Adipose tissue (tissue), 3 donors: ENCODE data around the gene GPATCH3. TPM values are rescaled to one million over a fixed set of nuclear protein-coding genes. Genes with fewer than 3 reads are reported as not detected.

ENCODE experiments used
- H3K27ac ChIP-seq: one replicate; pipeline ENCODE4 v1.5.1; 2013; ENCODE audit warnings: low read depth, low read length
- WGBS, 3 donors: extraction: QIAGEN DNeasy Blood & Tissue Kit; methylation state at CpG; one replicate each; pipeline ENCODE4 v1.1.7; 2013; 5-methylcytosine and 5-hydroxymethylcytosine counted together
- polyA plus RNA-seq, 3 donors: library from polyadenylated mRNA; stranded (reverse); fragments of 200-250 nt; gene quantifications; one replicate each; pipeline ENCODE4 v1.2.3, GENCODE V29; 2013
- donor health status: healthy with polysubstance abuse.
- donor health status: Bipolar disorder and iron deficiency.
- donor health status: healthy.

GPATCH3 gene
- polyA plus RNA-seq, 3 donors: 6.3 to 16.5 (median 9.4) TPM

GRCh38 chr1:26915204-26915842 is 15.1 kb upstream of the GPATCH3 start:
- no peak overlapping the region for H3K27ac ChIP-seq
- 25 to 74% (median 67%) methylated on average over 5 of the region's 5 CpGs for WGBS, 3 donors

DNA sequence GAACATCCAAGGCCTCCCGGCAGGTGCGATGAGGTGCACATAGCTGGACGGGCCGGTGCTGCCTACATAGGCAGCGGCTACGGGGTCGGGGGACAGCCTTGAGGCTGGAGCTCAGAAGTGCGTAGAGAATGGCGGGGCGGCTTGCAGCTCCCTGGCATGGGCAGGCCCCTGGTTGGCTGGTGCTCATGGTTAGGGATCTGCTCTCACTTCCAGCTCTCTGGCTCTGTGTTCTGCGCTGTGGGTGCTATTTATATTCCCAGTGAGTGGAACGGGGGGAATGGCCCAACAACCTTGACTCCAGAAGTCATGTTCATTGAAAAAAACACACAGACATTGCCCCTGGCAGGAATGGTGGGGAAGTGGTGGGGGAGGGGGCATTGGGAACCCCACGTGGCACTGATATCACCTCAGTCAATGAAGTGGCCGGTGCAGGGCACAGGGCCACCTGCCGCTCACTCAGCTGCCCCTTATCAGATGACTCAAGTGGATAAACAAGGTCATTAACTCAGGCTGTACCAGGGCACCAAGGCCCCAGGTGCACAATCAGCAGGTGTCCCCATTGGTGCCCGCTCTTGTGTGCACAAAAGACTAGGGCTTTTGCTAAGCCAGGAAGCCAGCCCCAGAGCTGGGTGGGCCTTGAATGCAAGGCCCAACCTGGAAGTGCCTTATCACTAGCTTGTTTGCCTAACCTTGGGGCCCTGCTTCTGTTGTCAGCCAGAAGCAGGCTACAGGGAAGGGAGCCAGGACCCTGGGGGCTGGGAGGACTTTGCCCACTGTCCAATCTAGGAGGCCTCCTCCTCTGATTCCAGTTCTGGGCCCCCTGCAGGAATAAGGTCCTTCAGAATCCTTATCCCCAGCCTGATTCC is 13.7 kb upstream of the GPATCH3 start, which contains the start of gene NR0B2:
Gene NR0B2, minus strand, starts transcription at position 222 of the 866 bp plus-strand sequence. Its CDS starts 35 bp downstream, at position 187.
- no peak within 1 kb of the TSS for H3K27ac ChIP-seq
- WGBS, 3 donors: 27 to 87% (median 82%) methylated on average over 16 of the region's 16 CpGs

- 13 to 74% (median 67%) methylated on average over 5 of the region's 5 CpGs for WGBS, 3 donors
- no peak overlapping the region for H3K27ac ChIP-seq
These were observed 13.1 kb upstream of the GPATCH3 start for GRCh38 chr1:26913389-26913753.

DNA sequence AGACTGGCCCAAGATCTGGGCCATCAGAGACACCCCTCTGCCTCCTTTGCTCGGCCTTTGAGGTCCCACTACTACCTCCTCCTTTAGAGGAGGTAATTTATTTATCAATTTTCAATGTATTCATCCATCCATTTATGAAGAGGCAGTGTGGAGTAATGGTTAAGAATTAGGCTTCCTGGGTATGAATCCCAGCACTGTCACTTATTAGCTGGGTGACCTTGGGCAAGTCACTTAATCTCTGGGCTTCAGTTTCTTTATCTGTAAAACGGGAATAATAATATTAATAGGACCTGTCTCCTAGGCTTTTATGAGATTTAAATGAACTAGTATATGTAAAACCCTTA is 11.9 kb upstream of the GPATCH3 start:
- 43 to 65% (median 45%) methylated on average over 2 of the region's 2 CpGs for WGBS, 3 donors
- no peak overlapping the region for H3K27ac ChIP-seq

DNA sequence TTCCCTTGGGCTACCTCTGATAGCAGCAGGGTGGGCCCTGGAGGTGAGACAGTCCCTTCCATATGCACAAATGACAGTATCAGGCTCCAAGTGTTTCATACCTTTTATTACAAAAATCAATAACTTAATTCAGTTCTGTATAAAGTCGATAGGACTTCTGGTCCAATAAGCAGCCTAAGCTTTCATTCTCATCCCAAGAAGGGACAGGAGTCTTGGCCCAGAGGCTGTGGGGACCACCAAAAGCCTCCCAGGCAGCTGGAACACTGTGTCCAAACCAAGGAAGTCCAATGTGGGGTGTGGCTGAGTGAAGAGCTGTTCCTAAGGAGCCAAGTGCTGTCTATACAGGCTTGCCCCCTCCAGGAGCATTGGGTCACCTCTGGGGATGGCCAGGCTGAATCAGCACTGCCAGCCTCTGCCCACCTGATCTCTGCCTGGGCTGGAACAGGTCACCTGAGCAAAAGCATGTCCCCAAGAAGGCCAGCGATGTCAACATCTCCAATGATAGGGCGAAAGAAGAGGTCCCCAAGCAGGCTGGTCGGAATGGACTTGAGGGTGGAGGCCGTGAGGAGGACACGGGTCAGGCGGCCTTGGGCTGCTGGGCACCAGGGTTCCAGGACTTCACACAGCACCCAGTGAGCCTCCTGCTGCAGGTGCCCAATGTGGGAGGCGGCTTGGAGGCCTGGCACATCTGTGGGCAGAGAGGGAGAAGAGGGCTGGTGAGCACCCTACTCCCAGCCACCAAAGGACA is 11.3 kb upstream of the GPATCH3 start:
- no peak overlapping the region for H3K27ac ChIP-seq
- WGBS, 3 donors: 39 to 92% (median 81%) methylated on average over 8 of the region's 8 CpGs

- H3K27ac ChIP-seq: no peak overlapping the region
- 47 to 78% (median 68%) methylated on average over 4 of the region's 4 CpGs for WGBS, 3 donors
These were observed 10.3 kb upstream of the GPATCH3 start for GRCh38 chr1:26910343-26911160.

- no peak overlapping the region for H3K27ac ChIP-seq
- WGBS, 3 donors: 56 to 90% (median 80%) methylated on average over 3 of the region's 3 CpGs
These were observed 9.7 kb upstream of the GPATCH3 start for GRCh38 chr1:26909951-26910342.

DNA sequence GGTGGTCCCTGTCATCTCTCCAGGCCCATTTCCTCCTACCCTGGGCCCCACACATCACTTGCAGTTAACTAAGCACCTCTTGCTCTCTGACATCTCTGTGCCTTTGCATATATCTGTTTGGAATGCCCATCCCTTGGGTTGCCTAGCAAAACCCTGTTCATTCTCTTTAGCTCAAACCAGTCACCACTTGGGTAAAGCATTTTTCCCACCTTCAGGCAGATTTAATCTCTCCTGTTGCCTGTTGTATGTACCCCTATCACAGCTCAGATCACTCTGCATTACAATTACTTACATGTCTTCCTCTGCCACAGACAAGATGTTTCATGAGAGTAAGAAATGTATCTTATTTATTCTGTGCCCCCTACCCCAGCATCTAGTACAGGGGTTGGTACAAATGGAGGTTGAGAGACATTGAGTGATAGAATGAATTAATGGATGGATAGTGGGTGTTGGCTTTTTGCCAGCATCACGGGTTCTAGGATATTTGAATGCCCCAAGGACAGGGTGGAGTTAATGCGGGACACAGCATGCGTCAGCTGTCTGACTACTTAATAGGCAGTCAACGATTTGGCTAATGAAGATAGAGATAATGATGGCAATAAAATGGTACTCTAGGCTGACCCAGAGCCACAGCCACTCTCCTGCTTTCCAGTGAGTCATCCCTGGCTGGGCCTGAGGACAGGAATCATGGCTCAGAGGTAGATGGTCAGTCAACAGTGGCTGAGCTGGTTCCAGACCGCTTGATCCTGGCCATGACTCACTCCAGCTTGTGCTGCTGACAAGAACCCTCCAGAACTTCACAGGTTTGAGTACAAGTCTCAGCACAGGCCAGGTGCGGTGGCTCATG is 7.0 kb upstream of the GPATCH3 start:
- 42 to 72% (median 58%) methylated on average over 6 of the region's 6 CpGs for WGBS, 3 donors

DNA sequence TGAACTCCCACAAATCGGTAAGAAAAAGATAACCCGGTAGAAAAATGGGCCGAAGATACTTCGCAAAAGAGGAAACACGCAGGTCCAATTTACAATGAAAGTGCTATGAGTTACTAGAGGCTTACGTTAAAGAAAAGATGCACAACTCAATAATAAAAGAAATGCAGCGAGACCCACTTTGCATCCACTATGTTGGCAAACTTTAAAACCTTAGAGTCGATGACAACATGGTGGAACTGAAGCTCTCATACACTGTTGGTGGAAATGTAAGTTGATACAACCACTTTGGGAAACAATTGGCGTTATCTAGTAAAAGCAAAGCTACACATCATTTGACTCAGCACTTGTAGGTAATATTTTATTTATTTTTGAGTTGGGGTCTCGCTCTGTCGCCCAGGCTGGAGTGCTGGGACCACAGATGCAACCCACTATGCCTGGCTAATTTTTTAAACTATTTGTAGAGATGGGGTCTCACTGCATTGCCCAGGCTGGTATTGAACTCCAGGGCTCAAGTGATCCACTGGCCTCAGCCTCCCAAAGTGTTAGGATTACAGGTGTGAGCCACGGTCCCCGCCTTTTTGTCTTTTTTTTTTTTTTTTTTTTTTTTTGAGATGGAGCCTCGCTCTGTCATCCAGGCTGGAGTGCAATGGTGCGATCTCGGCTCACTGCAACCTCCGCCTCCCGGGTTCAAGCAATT is 696 bp upstream of the GPATCH3 start:
- H3K27ac ChIP-seq: no peak overlapping the region
- 50 to 68% (median 54%) methylated on average over 13 to 17 of the region's 18 CpGs for WGBS, 3 donors

More for the DNA sequence above, 7.0 kb upstream of the GPATCH3 start:
- no peak overlapping the region for H3K27ac ChIP-seq

DNA sequence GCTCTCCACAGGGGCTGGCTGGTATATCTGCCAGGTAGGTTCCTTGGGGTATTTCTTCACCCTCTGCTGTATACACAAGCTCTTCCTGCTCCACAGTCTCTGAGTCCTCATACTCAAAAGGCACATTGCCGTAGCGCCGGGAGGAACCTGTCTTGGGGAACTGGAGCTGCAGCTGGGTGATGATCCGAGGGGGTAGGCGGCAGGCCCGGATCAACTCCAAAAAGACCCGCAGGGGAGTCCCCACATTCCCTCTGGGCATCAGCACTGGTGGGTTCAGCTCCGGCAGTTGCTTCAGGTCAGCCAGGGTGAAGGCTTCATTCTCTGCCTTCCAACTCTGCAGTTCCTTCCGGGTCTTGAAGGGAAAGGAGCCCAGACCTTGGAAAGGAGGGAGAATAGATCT is 2.9 kb downstream of the GPATCH3 start:
- WGBS, 3 donors: 91 to 94% (median 93%) methylated on average over 9 of the region's 9 CpGs
- H3K27ac ChIP-seq: no peak overlapping the region

- WGBS, 3 donors: 92 to 95% (median 92%) methylated on average over 13 of the region's 13 CpGs
- no peak overlapping the region for H3K27ac ChIP-seq
These were observed 6.0 kb downstream of the GPATCH3 start for GRCh38 chr1:26894263-26894662.

DNA sequence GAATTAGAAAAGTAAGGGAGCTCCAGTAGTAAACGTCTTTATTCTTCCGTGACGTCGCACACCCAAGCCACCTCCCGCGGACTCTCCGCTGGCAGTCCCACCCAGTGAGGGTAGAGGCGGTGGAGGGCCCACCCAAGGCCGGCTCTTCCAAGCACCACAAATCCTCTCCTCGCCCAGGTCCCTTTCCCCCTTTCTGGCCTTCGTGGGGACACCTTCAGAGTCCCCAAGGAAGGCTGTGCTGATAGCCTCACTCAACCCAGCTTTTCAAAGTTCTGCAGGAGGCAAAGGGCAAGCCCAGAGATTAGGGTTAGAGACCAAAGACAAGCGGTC is 9.8 kb downstream of the GPATCH3 start:
- 0 to 3% (median 3%) methylated on average over 12 of the region's 12 CpGs for WGBS, 3 donors
- peak overlapping the region; percentile 26 for H3K27ac ChIP-seq

DNA sequence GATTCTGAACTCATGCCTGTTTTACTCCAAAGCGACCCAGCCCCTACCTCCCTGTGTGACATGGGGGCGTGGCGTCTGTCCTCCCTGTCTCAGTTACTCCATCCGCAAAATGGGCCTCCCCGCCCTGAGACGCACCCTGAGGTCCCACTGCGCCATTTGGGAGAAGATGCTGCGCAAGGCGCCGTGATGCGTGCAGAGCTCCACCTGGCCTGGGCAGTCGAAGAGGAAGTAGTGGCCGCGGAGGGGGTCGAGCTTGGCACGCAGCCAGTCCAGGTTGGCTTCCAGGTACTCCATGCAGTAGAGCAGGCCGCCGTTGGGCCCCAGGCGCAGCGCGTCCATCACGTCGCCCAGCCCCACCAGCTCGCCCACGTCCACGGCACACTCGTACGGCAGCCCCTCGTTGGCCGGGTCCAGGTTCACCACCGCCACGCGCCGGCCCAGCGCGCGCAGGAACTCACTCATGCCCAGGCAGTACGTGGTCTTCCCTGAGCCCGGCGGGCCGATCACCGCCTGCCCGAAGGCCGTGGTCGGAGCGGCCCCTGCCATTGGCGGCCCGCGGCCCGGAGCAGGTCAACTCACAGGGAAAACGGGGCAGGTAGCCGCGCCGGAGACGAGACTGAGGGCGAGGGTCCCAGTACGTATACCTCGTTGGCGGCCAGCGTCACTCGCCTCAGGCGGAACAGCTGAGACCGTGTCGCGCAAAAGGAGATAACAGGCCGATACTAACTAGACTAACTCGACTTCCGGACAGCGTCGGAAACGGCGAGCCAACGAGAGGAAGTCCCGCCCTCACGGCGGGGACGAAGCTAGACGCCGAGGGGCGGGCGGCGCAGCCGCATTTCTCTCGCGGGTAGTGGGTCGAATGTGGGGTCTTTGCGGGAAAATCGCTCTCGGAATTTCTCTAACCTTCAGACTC is 10.5 kb downstream of the GPATCH3 start, which contains the start of gene GPN2:
Gene GPN2, minus strand, starts transcription at position 733 of the 916 bp plus-strand sequence. Its CDS starts 187 bp downstream, at position 546.
- 1% methylated on average over 78 to 89 of the region's 89 CpGs for WGBS, 3 donors
- H3K27ac ChIP-seq: peak within 1 kb of the TSS; percentile 88

DNA sequence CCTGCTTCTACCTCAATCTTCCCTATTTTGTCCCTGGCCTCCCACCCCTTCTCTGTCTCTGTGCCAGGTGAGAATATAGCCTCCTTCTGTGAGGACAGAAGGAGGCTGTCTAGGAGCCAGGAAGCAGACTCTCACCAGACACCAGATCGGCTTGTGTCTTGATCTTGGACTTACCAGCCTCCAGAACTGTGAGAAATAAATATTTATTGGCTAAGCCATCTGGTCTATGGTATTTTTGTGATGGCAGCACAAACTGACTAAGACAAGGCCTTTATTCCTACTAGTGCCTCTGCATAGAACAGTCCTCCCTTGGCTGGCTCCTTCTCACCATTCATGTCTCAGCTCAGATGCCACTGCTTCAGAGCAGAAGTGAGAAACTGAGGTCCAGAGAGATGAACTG is 12.0 kb downstream of the GPATCH3 start:
- H3K27ac ChIP-seq: no peak overlapping the region
- 91 to 100% (median 100%) methylated on average over 1 of the region's 1 CpG for WGBS, 3 donors

DNA sequence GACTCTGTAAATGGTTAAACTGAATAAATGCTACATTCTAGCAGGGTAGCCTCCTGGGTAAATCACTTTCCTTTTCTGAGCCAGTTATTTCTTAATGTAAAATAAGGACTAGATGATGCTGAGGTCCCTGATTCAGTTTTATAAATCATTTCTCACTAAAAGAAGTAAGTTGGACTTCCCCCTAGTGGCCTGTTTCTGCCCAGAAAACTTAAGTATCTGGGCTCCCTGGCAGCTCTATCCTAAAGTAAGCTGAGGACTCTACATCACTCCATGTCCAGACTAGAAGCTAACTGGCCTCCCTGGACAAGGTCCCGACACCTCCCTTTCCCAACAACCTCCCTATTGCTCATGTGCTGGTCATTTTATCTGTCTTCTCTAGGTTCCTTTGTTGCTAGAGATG is 13.1 kb downstream of the GPATCH3 start:
- no peak overlapping the region for H3K27ac ChIP-seq
- 62 to 79% (median 74%) methylated on average over 1 of the region's 1 CpG for WGBS, 3 donors
